Skeletal muscle cell (primary cell): ENCODE data around the gene VPS13D.

Experiments used
- DNase-seq: peaks from one replicate; pipeline ENCODE4 v3.0.0-alpha.2; 2010; ENCODE audit warnings: low read depth
- H3K4me3 ChIP-seq: 2 replicates; pipeline ENCODE4 v1.5.1; 2011; ENCODE audit warnings: low read depth, mild to moderate bottlenecking, control low read depth, low read length, moderate library complexity

The VPS13D gene

GRCh38 chr1:12472156-12472797 is 242.4 kb downstream of the VPS13D start:
- H3K4me3 ChIP-seq = no peak overlapping the region
- DNase-seq = no peak

DNA sequence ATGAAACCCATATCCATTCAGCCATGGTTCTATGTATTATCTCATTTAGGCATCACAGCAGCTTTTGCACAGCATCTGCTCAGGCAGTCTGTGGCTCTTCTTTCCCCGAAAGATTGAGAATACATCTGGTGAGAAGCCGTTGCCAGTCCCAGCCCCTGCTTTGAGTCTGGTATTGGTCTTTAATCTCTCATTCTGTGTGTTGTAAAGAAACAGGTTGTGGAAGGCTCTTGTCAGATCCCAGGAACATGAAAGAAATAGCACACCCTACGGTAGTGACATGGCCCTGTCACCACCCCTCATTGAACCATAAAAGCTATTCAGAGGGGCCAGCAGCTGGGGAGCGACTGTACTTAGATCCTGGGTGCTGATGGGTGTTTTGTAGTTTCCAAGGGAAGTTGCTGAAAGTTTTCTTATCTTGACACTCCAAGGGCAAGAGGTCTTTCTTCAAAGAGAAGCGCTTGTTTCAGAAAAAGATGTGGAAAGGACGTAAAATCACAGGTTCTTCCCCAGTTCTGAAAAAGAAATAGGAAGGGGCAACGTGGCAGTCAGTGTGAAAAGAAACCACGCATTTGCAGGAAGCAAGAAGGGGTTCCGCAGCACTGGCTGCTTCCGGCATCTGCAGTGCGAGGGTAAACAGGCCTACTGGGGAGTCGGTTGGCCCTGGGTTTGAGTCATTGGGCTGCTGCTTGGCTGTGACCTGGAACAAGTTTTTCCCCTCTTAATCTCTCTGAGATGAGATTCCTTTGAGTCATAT is 243.1 kb downstream of the VPS13D start:
- no peak for DNase-seq
- H3K4me3 ChIP-seq = no peak overlapping the region

DNA sequence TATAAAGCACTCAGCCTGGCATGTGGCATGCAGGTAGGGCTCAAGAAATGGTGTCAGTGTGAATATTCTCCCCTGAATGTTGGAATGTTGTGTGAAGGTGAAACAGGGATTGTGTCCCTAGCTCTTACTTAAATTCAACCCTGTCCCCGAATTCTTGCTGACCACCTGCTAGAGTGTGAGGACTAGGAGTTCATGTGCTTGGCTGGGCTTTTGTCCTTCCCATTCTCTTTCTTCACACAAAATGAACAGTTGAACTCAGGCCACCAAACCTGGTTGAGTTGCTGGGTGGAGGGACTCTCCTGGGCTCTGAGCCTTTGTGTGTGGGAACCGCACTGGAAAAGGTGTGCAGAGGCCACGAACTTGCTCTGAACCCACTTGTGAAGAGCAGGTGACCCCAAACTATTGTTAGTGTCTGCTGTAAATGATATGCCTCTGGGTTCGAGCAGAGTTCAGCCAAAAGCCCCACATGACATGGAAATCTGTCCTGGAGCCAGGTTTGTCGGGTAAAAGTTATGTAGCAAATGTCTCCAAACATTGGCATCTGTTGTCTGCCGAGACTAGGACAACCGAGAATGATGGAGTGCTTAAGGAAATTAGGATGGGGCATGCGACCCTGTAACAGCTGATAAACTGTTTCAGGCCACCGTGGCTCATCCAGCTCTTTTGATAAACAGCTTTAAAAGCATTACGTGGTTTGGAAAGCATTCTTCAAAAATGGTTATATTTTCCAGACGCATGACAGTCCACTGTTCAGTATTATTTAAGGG is 243.9 kb downstream of the VPS13D start:
- DNase-seq = no peak
- no peak overlapping the region for H3K4me3 ChIP-seq

DNA sequence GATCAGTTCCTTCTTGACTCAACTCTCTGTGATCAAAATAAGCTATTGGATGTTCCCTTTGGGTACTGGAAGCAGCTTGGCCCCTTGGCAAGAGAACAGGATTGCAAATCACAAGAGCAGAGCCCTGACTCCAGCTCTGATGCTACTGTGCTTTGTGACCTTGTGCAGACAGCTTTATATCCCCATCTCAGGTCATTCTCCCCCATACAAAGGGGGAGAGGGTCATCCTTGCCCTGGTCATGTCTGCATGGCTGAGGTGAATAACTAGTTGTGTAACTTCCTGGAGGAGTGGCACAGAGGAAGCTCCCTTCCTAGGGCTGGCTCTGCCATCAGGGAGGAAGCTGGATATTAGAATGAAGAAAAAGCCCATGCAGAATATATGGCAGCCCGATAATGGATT is 245.3 kb downstream of the VPS13D start:
- no peak for DNase-seq
- H3K4me3 ChIP-seq = no peak overlapping the region

GRCh38 chr1:12475530-12475934 is 245.7 kb downstream of the VPS13D start:
- no peak for DNase-seq

DNA sequence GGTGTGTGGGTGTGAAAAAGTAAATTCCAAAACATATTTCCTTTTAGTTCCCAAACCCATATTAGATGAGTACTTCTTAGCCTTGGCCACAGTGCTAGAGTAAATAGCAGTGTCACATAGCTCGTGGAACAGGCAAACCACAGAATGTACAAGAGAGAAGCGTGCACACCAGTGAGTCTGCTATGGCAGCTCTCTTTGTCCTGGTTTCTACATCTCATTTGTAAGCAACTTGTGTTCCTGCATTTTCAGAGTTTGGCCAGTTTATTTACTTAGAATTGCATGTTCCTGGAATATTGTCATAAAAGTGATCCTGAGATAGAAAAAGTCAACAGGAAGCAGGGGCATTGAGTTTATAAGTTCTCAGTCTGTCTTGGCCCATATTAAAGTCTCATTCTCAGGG is 246.1 kb downstream of the VPS13D start:
- H3K4me3 ChIP-seq = no peak overlapping the region
- DNase-seq = no peak

More at GRCh38 chr1:12475530-12475934, 245.7 kb downstream of the VPS13D start:
- H3K4me3 ChIP-seq = no peak overlapping the region

GRCh38 chr1:12477314-12477713 is 247.5 kb downstream of the VPS13D start:
- no peak overlapping the region for H3K4me3 ChIP-seq
- DNase-seq = no peak

GRCh38 chr1:12477936-12478611 is 248.2 kb downstream of the VPS13D start:
- DNase-seq = peak; percentile 96
- no peak overlapping the region for H3K4me3 ChIP-seq

GRCh38 chr1:12478612-12478985 is 248.8 kb downstream of the VPS13D start:
- DNase-seq = no peak
- no peak overlapping the region for H3K4me3 ChIP-seq

DNA sequence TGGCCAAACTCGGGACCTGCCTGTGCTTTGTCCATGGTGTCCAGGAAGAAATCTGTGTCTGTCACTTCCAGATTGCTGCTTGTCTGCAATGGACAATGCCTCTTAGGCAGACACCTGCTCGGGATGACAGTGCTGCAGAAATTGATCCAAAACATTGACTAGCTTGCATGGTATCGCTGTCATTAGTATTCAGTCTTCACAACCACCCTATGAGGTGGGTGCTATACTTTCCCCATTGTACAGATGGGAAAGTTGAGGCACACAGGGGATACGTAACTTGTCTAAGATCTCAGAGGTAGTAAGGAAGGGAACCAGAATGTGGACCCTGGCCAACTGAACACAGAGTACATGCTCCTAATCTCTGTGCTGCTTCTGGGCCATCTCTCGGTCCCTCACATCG is 249.5 kb downstream of the VPS13D start:
- DNase-seq = no peak
- no peak overlapping the region for H3K4me3 ChIP-seq

- no peak for DNase-seq
- H3K4me3 ChIP-seq = no peak overlapping the region
These were observed 250.2 kb downstream of the VPS13D start for GRCh38 chr1:12480041-12480440.

- no peak overlapping the region for H3K4me3 ChIP-seq
- DNase-seq = no peak
These were observed 251.0 kb downstream of the VPS13D start for GRCh38 chr1:12480748-12481362.

- no peak overlapping the region for H3K4me3 ChIP-seq
- DNase-seq = no peak
These were observed 252.1 kb downstream of the VPS13D start for GRCh38 chr1:12481928-12482327.

- no peak overlapping the region for H3K4me3 ChIP-seq
- no peak for DNase-seq
These were observed 253.2 kb downstream of the VPS13D start for GRCh38 chr1:12482988-12483387.

DNA sequence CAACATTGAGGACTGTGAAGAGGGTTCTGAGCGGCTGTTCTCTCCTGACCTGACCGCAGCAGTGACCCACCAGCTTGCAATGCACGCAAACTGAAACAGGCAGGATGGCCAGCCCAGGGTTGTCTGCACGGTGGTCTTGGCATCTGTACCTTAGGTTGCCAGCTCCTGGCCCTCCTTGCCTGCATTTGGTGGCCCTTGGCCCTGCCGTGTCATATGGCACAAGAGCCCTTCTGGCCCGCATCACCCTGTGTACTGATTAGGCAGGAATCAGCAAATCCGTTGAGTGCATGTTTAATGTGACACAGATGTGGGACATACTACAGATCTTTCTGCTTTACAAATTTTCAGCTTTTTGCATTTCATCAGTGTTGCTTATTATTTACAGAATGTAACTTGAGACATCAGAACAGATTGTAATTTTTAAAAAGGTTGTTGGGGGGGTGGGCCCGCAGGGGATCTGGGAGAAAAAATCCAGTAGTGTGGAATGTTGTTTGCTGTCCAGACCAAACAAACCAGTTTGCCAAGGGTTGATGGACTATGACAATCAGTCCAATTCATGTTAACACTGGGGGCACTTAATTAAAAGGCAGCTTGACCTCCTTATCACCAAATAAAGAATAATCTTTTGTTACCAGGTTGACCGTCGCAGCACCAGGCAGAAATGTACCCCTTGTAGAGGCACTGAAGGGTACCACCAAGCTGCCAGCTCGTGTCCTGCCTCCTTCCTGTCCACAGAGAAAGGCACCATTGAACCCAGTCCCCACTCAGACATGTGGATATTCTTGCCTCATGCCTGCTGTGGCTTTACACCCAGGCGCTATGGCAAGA is 255.6 kb downstream of the VPS13D start:
- no peak for DNase-seq
- H3K4me3 ChIP-seq = no peak overlapping the region

DNA sequence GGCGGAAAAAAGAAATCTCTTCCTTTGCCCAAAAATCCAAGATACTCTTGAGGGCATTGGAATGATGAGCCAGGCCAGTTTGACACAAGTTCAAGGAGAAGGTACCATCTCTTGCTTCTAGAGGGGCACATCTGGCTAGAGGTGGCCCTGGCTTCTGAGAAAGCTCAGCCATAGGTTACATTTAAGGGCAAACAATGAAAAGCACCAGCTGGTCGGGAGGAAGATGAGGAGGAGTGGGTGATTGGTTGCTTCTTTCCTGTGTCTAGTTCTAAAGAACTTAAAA is 256.2 kb downstream of the VPS13D start:
- DNase-seq = no peak
- H3K4me3 ChIP-seq = no peak overlapping the region

DNA sequence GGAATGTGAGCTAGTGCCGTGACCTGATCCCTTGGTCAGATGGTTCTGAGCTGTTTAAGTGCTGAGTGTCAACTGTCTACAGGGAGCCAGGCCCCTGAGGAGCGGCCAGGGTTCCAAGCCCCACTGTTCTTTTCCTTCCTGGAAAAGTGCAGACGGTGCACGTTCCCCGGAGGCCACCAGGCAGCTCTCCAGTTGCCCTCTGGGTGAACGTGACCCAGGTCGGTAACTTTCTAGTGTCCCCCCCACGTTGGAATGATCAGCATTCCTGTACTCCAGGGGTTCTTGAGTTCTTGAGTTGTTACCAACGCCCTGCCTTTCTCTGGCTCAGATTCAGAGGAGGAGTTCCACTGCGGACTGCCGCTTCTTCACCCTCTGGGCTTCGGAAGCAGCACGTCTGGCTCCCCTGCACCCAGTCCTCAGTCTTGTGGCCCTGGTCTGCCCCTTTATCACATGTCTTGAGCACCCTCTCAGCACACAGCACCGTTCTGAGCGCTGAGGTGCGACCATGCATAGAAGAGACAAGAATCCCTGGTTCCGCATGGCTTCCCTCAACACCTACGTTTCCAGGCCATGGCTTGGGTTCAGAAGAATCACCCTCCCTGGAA is 256.7 kb downstream of the VPS13D start:
- DNase-seq = no peak

GRCh38 chr1:12487520-12487919 is 257.7 kb downstream of the VPS13D start:
- no peak for DNase-seq
- no peak overlapping the region for H3K4me3 ChIP-seq

More for the DNA sequence above, 256.7 kb downstream of the VPS13D start:
- H3K4me3 ChIP-seq = no peak overlapping the region
